HepG2 (cell line): ENCODE measurements around the gene CDT1. TPM values are rescaled to one million over a fixed set of nuclear protein-coding genes. Genes with fewer than 3 reads are reported as not detected.

ENCODE experiments used
- KDM4B ChIP-seq: sonication (generic); formaldehyde crosslinking; IDR thresholded peaks from 2 replicates; pipeline ENCODE4 v1.4.0; 2020; ENCODE audit warnings: missing genetic modification reagents
- KLF13 ChIP-seq: sonication (generic); formaldehyde crosslinking; IDR thresholded peaks from 2 replicates; pipeline ENCODE4 v1.4.0; 2020; ENCODE audit warnings: mild to moderate bottlenecking, missing genetic modification reagents
- KMT2A ChIP-seq: sonication (generic); formaldehyde crosslinking; IDR thresholded peaks from 2 replicates; pipeline ENCODE4 v1.4.0; 2020; ENCODE audit warnings: missing genetic modification reagents
- SMAD9 ChIP-seq: sonication (generic); formaldehyde crosslinking; IDR thresholded peaks from 2 replicates; pipeline ENCODE4 v1.5.1; 2020; ENCODE audit warnings: mild to moderate bottlenecking, missing genetic modification reagents
- TAF1 ChIP-seq: sonication (generic); formaldehyde crosslinking; IDR thresholded peaks from 2 replicates; pipeline ENCODE4 v1.4.0; 2020; ENCODE audit warnings: missing genetic modification reagents
- ZEB1 ChIP-seq: IDR thresholded peaks from 2 replicates; pipeline ENCODE4 v1.6.1; 2012; ENCODE audit warnings: mild to moderate bottlenecking, low read depth, inconsistent platforms; ENCODE audit not compliant: insufficient replicate concordance
- ZFP90 ChIP-seq: sonication (generic); formaldehyde crosslinking; IDR thresholded peaks from 2 replicates; pipeline ENCODE4 v1.8.0; 2022; ENCODE audit warnings: missing genetic modification reagents, mild to moderate bottlenecking, inconsistent platforms, borderline replicate concordance
- ZHX2 ChIP-seq, 2 experiments: sonication (generic) in 1 of 2; formaldehyde crosslinking in 1 of 2; IDR thresholded peaks; 2 replicates each; pipeline versions ENCODE4 v1.6.1 to v1.9.0; 2014 to 2022; ENCODE audit warnings: antibody characterized with exemption in 1 of 2, borderline replicate concordance in 1 of 2, inconsistent platforms in 1 of 2, low read depth in 1 of 2, missing genetic modification reagents in 1 of 2
- ZNF256 ChIP-seq: sonication (generic); formaldehyde crosslinking; conservative IDR thresholded peaks from 2 replicates; pipeline ENCODE4 v1.4.0; 2020; ENCODE audit warnings: missing genetic modification reagents
- ZNF484 ChIP-seq: sonication (generic); formaldehyde crosslinking; IDR thresholded peaks from 2 replicates; pipeline ENCODE4 v1.5.1; 2020; ENCODE audit warnings: mild to moderate bottlenecking, low read depth, missing genetic modification reagents, borderline replicate concordance
- ZNF556 ChIP-seq: sonication (generic); formaldehyde crosslinking; IDR thresholded peaks from 2 replicates; pipeline ENCODE4 v1.4.0; 2020; ENCODE audit warnings: mild to moderate bottlenecking, missing genetic modification reagents, borderline replicate concordance
- ZNF564 ChIP-seq: sonication (generic); formaldehyde crosslinking; IDR thresholded peaks from 2 replicates; pipeline ENCODE4 v1.8.1; 2023; ENCODE audit warnings: mild to moderate bottlenecking, missing genetic modification reagents
- ZNF737 ChIP-seq: sonication (generic); formaldehyde crosslinking; IDR thresholded peaks from 2 replicates; pipeline ENCODE4 v1.5.0; 2020; ENCODE audit warnings: missing genetic modification reagents, mild to moderate bottlenecking, borderline replicate concordance
- ZSCAN29 ChIP-seq: sonication (generic); formaldehyde crosslinking; conservative IDR thresholded peaks from 2 replicates; pipeline ENCODE4 v1.4.0; 2020; ENCODE audit warnings: mild to moderate bottlenecking, missing genetic modification reagents
- polyA plus RNA-seq, 8 experiments: library from polyadenylated mRNA; depleted of rRNA in 3 of 8; stranded (reverse) in 7 of 8; unstranded in 1 of 8; fragments of >200 nt; fragmentation: Illumina TruSeq in 4 of 8; extraction: Trizol in 4 of 8; gene quantifications; 2 replicates each; pipeline versions ENCODE4 v1.2.1 to v1.2.3, GENCODE V29; 2011 to 2016; ENCODE audit warnings: low read depth in 4 of 8, missing spikeins in 1 of 8, mixed read lengths in 1 of 8; ENCODE audit not compliant: insufficient read depth in 1 of 8
- total RNA-seq, 5 experiments: library from RNA; depleted of rRNA; stranded (reverse); fragments of >200 nt; fragmentation: Illumina TruSeq; extraction: Trizol; gene quantifications; 2 replicates each; pipeline ENCODE4 v1.2.3, GENCODE V29; 2016; ENCODE audit warnings: low read depth in 1 of 5
- TF ChIP-seq, protein P1 (sequence below): IDR thresholded peaks from 2 replicates; pipeline ENCODE4 v1.4.0; 2020; ENCODE audit warnings: mild to moderate bottlenecking, missing genetic modification reagents
- TF ChIP-seq, protein P2 (sequence below): sonication (generic); formaldehyde crosslinking; IDR thresholded peaks from 2 replicates; pipeline ENCODE4 v1.4.0; 2020; ENCODE audit warnings: missing genetic modification reagents, borderline replicate concordance

CDT1 gene
- total and polyA plus RNA-seq, 2 of the 13 experiments (the other 11 are each of a cell fraction or from before 2014, with no cell fraction given), result 23.1 to 23.8 TPM

DNA sequence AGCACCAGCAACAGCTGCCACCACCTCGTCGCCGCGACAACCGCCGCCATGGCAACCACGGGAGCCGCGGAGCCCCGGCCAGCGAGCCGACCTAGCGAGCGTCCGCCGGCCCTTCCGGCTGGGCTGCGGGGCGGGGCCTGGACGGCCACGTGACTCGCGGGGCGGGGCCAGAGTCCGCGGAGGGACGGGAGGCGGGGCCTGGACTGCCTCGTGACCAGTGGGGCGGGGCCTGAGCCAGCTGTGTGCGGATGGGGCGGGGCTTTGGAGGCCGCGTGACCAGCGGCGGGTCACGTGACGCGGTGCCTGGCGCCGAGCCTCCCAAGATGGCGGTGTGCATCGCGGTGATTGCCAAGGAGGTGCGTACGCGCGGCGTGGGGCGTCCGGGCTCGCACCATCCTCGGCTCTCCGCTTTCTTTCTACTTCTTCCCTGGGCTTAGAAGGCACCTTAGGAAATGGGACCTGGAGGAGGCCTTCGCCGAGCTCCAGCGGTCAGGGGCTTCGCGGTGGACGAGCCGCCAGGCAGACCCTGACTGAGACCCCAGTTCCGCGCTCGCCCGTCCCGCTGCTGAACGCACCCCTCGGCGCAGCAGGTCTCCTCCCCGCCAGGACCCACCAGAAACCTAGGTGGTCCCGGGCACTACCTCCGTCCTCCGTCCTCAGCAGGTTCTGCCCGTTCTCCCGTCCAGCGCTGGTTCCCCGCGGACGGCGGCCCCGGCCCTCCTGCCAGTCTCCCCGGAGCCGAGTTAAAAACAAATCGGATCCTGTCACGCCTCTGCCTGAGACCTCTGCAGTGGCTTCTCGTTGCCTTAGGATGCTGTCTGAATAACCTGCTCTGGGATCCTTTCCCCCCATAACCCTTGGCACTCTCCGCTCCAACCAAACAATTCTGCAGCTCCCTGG is 53.5 kb downstream of the CDT1 start, which contains the start of the genes GALNS and TRAPPC2L (continued):
- TF ChIP-seq ZNF484 (CRISPR knock-in tag), result 0 out of 2 replicates have a peak, but pooled peaks have one; percentile 77
- TF ChIP-seq, protein P1, sequence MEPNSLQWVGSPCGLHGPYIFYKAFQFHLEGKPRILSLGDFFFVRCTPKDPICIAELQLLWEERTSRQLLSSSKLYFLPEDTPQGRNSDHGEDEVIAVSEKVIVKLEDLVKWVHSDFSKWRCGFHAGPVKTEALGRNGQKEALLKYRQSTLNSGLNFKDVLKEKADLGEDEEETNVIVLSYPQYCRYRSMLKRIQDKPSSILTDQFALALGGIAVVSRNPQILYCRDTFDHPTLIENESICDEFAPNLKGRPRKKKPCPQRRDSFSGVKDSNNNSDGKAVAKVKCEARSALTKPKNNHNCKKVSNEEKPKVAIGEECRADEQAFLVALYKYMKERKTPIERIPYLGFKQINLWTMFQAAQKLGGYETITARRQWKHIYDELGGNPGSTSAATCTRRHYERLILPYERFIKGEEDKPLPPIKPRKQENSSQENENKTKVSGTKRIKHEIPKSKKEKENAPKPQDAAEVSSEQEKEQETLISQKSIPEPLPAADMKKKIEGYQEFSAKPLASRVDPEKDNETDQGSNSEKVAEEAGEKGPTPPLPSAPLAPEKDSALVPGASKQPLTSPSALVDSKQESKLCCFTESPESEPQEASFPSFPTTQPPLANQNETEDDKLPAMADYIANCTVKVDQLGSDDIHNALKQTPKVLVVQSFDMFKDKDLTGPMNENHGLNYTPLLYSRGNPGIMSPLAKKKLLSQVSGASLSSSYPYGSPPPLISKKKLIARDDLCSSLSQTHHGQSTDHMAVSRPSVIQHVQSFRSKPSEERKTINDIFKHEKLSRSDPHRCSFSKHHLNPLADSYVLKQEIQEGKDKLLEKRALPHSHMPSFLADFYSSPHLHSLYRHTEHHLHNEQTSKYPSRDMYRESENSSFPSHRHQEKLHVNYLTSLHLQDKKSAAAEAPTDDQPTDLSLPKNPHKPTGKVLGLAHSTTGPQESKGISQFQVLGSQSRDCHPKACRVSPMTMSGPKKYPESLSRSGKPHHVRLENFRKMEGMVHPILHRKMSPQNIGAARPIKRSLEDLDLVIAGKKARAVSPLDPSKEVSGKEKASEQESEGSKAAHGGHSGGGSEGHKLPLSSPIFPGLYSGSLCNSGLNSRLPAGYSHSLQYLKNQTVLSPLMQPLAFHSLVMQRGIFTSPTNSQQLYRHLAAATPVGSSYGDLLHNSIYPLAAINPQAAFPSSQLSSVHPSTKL, result 0 out of 2 replicates have a peak, but pooled peaks have one; percentile 35
- TF ChIP-seq TAF1 (CRISPR knock-in tag), result peak; percentile 98
- TF ChIP-seq, protein P2, sequence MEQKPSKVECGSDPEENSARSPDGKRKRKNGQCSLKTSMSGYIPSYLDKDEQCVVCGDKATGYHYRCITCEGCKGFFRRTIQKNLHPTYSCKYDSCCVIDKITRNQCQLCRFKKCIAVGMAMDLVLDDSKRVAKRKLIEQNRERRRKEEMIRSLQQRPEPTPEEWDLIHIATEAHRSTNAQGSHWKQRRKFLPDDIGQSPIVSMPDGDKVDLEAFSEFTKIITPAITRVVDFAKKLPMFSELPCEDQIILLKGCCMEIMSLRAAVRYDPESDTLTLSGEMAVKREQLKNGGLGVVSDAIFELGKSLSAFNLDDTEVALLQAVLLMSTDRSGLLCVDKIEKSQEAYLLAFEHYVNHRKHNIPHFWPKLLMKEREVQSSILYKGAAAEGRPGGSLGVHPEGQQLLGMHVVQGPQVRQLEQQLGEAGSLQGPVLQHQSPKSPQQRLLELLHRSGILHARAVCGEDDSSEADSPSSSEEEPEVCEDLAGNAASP (CRISPR knock-in tag), result peak; percentile 33; the same call in 1 of the 2 replicates
- TF ChIP-seq ZHX2 (IDR thresholded peaks at IDR 0.05; ENCODE audit: low read depth), result peak; percentile 81; the same call in 1 of the 2 replicates
- no peak; the same call in 1 of the 2 replicates for TF ChIP-seq ZHX2 (CRISPR knock-in tag; IDR thresholded peaks at IDR 0.05; ENCODE audit: borderline replicate concordance)
- TF ChIP-seq ZNF556 (CRISPR knock-in tag), result peak; percentile 71; the same call in 1 of the 2 replicates
- TF ChIP-seq ZNF564 (CRISPR knock-in tag), result no peak
- TF ChIP-seq KDM4B, result no peak; the same call in 1 of the 2 replicates
- TF ChIP-seq ZEB1, result no peak
- peak; percentile 60; the same call in 1 of the 2 replicates for TF ChIP-seq ZNF256 (CRISPR knock-in tag)
- peak; percentile 83; the same call in 1 of the 2 replicates for TF ChIP-seq KMT2A (CRISPR knock-in tag)
- peak; percentile 92 for TF ChIP-seq KLF13 (CRISPR knock-in tag)
- TF ChIP-seq SMAD9 (CRISPR knock-in tag), result no peak; the same call in 1 of the 2 replicates
- no peak for TF ChIP-seq ZNF737 (CRISPR knock-in tag)
- 0 out of 2 replicates have a peak, but pooled peaks have one; percentile 33 for TF ChIP-seq ZSCAN29
- peak; percentile 34 for TF ChIP-seq ZFP90 (CRISPR knock-in tag)
